ENCODE results near the gene OBSCN. TPM values are rescaled to one million over a fixed set of nuclear protein-coding genes. Genes with fewer than 3 reads are reported as not detected.

OBSCN gene
- total and polyA plus RNA-seq, 12 donors: 0.90 to 18.0 (median 5.9) TPM

DNA sequence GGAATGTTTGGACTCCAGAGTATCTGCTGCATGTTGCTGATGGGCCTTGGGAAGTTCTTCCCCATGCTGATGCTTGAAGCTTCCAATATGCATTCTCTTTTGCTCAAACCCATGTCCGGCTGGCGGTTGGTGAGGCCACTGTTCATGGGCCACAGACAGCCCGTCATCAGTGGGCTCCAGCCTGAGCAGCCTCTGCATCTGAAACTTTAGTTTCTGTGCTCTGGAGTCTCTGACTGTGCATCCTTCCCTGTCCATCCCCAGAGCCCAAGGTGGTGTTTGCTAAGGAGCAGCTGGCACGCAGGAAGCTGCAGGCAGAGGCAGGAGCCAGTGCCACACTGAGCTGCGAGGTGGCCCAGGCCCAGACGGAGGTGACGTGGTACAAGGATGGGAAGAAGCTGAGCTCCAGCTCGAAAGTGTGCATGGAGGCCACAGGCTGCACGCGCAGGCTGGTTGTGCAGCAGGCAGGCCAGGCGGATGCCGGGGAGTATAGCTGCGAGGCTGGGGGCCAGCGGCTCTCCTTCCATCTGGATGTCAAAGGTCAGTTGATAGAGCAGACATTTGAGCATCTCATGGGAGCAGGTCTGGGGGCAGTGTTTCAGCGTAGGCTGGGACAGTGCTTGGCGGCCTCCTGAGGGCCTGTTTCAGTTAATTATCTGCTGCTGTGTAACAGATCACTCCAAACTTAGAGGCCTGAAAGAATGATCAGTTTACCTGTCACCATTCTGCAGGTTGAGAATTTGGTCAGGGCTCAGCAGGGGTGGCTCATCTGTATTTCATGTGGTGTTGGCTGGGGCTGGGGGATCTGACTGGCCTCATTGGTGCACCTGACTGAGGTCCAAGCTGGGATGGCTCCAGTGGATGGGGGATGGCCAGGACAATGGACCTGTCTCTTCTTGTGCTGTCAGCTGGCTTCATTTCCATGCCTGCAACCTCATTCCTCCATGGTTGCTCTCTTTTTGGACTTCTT lies 16.6 kb downstream of the OBSCN start:
- TF ChIP-seq, protein P1, sequence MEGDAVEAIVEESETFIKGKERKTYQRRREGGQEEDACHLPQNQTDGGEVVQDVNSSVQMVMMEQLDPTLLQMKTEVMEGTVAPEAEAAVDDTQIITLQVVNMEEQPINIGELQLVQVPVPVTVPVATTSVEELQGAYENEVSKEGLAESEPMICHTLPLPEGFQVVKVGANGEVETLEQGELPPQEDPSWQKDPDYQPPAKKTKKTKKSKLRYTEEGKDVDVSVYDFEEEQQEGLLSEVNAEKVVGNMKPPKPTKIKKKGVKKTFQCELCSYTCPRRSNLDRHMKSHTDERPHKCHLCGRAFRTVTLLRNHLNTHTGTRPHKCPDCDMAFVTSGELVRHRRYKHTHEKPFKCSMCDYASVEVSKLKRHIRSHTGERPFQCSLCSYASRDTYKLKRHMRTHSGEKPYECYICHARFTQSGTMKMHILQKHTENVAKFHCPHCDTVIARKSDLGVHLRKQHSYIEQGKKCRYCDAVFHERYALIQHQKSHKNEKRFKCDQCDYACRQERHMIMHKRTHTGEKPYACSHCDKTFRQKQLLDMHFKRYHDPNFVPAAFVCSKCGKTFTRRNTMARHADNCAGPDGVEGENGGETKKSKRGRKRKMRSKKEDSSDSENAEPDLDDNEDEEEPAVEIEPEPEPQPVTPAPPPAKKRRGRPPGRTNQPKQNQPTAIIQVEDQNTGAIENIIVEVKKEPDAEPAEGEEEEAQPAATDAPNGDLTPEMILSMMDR (IDR thresholded peaks at IDR 0.05): no peak
- no peak for TF ChIP-seq POLR2A (IDR thresholded peaks at IDR 0.05)
- intact Hi-C loops (cut with DNase I): no loop called here
- Histone ChIP-seq H3K27me3 (no peaks in the 10 kb centered on the region), H3K27ac (no peak overlapping the region), H3K4me3 (no peak overlapping the region), H3K4me1 (replicated peaks in 1 of 2) (no peaks in the 10 kb centered on the region), H3K9me3 (replicated peaks in 1 of 3) (peaks cover 0 to 7% (median 0%) of the 10 kb centered on the region in 3 donors), H3K36me3 (replicated peaks in 1 of 2) (no peaks in the 10 kb centered on the region)
- WGBS, 4 donors: 85 to 96% (median 89%) methylated on average over 7 to 16 of the region's 16 CpGs
- no peak for DNase-seq

DNA sequence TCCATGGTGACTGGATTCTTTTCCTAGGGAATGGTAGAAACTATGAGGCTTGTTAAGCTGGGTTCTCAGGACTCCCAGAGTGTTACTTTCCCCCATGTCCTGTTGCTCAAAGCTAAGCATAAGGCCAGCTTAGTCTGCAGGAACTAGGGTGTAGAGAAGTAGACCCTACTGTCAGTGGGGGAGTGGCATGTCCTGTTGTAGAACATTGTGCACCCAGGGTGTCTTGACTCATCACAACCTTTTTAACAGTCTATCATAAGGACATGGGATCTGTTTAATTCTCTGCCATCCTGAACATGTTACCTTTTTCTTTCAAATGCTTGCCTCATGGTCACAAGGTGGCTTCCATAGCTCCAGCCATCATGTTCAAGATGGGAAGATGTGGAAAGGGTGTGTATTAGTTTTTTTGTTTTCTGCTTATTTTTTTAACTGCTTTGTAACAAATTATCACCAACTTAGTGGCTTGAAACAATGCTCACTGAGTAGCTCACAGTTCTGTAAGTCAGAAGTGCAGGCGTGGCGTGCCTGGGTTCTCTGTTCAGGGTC lies 17.4 kb downstream of the OBSCN start:
- Histone ChIP-seq H3K27me3 (no peaks in the 10 kb centered on the region), H3K4me3 (no peak overlapping the region), H3K27ac (no peak overlapping the region), H3K4me1 (replicated peaks in 1 of 2) (no peaks in the 10 kb centered on the region), H3K9me3 (replicated peaks in 1 of 3) (peaks cover 0 to 7% (median 0%) of the 10 kb centered on the region in 3 donors), H3K36me3 (replicated peaks in 1 of 2) (no peaks in the 10 kb centered on the region)
- intact Hi-C loops (cut with DNase I): no loop called here
- TF ChIP-seq, protein P1 (IDR thresholded peaks at IDR 0.05): no peak
- no peak for TF ChIP-seq POLR2A (IDR thresholded peaks at IDR 0.05)
- 0 to 100% (median 3%) methylated on average over 2 of the region's 2 CpGs for WGBS, 4 donors
- DNase-seq: no peak

DNA sequence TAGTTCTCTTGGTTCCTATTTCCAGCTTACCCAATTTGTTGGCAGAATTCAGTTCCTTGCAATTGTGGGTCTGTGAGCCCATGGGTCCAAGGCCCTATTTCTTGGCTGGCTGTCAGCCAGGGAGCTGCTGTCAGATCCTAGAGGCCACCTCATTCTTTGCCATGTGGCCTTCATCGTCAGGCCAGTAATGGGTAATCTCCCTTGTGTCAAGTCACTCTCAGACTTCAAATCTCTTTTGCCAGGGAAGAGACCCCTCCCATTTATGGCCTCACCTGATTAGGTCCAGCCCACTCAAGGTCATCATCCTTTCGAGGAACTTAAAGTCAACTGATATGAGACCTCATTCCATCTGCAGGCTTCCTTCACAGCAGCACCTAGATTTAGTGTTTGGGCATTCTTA lies 17.9 kb downstream of the OBSCN start:
- Histone ChIP-seq H3K36me3 (replicated peaks in 1 of 2) (no peaks in the 10 kb centered on the region), H3K27me3 (no peaks in the 10 kb centered on the region), H3K9me3 (replicated peaks in 1 of 3) (peaks cover 0 to 7% (median 0%) of the 10 kb centered on the region in 3 donors), H3K4me3 (no peak overlapping the region), H3K27ac (no peak overlapping the region), H3K4me1 (replicated peaks in 1 of 2) (no peaks in the 10 kb centered on the region)
- DNase-seq: no peak
- no peak for TF ChIP-seq POLR2A (IDR thresholded peaks at IDR 0.05)
- TF ChIP-seq, protein P1 (IDR thresholded peaks at IDR 0.05): no peak
- intact Hi-C loops (cut with DNase I): no loop called here
- WGBS, 4 donors: 21 to 66% (median 57%) methylated on average over 2 of the region's 2 CpGs

DNA sequence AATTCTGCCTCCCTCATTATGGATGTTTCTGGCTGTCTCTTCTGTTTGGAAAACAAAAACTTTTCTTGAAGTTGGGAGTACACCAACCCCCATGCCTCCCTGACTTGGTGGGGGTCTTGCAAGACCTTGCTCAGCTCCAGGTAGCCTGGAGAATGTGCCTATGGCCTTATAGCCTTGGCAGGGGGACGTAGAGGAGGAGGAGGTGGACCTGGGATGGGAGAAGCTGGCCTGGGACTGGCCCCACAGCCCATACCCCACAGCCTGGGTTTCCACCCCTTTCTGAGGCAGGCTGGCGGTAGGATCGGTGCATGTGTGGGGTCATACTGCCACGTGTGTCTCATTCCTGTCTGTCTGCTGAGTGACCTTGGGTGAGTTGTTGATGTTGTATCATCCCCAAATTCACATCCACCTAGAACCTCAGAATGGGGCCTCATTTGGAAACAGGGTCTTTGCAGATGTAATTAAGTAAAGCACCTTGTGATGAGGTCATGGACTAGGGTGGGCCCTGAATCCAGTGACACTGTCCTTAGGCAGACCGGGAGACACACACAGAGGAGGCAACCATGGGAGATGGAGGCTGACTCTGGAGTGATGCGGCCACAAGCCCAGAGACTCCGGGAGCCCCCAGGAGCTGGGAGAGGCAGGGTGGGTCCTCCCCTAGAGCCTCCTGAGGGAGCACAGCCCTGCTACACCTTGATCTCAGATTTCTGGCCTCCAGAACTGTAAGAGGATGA lies 18.5 kb downstream of the OBSCN start:
- H3K36me3 ChIP-seq (replicated peaks in 1 of 2): no peaks in the 10 kb centered on the region
- no peak overlapping the region for H3K27ac ChIP-seq
- no peaks in the 10 kb centered on the region for H3K27me3 ChIP-seq
- peaks cover 0 to 7% (median 0%) of the 10 kb centered on the region in 3 donors for H3K9me3 ChIP-seq (replicated peaks in 1 of 3)
- no peaks in the 10 kb centered on the region for H3K4me1 ChIP-seq (replicated peaks in 1 of 2)
- intact Hi-C loops (cut with DNase I): no loop called here
- no peak overlapping the region for H3K4me3 ChIP-seq
- 89 to 94% (median 92%) methylated on average over 5 to 7 of the region's 7 CpGs for WGBS, 4 donors
- TF ChIP-seq POLR2A (IDR thresholded peaks at IDR 0.05): no peak
- TF ChIP-seq, protein P1 (IDR thresholded peaks at IDR 0.05): no peak
- no peak for DNase-seq

Measured in adrenal gland (tissue), 12 donors.